Activated B cell treated with CpG ODN at 0.5 μM for 24 hours (primary cell): ENCODE measurements around the gene PTCD3. TPM values are rescaled to one million over a fixed set of nuclear protein-coding genes. Genes with fewer than 3 reads are reported as not detected.

Experiments
- ATAC-seq: fragments of 200-7000 bp; cut with Tn5 transposase; one replicate; pipeline ENCODE4 v1.10.0; 2021; ENCODE audit warnings: low read depth, mild to moderate bottlenecking, moderate library complexity
- CTCF ChIA-PET: fragments of 350-600 bp; sonication (Branson Sonifier 250); formaldehyde crosslinking; loops from one replicate; lab custom pipeline; 2021; ENCODE audit warnings: antibody characterized with exemption; lab: Charles Lee
- POLR2A ChIA-PET: fragments of 350-600 bp; sonication (Branson Sonifier 250); formaldehyde crosslinking; loops from one replicate; lab custom pipeline; 2021; ENCODE audit warnings: antibody characterized with exemption; lab: Charles Lee
- DNase-seq: peaks from one replicate; pipeline ENCODE4 v3.0.0; 2022
- H3K27ac Mint-ChIP-seq: one replicate; pipeline ENCODE4 v1.8.0; 2020; ENCODE audit warnings: mixed read lengths
- H3K27me3 Mint-ChIP-seq: one replicate; pipeline ENCODE4 v1.8.0; 2021; ENCODE audit warnings: mixed read lengths
- H3K36me3 Mint-ChIP-seq: one replicate; pipeline ENCODE4 v1.8.0; 2021; ENCODE audit warnings: low read depth, mixed read lengths
- H3K4me1 Mint-ChIP-seq: one replicate; pipeline ENCODE4 v1.8.0; 2021; ENCODE audit warnings: mixed read lengths
- H3K4me3 Mint-ChIP-seq: one replicate; pipeline ENCODE4 v1.8.0; 2020; ENCODE audit warnings: mild to moderate bottlenecking, mixed read lengths
- H3K9me3 Mint-ChIP-seq: one replicate; pipeline ENCODE4 v1.8.0; 2020; ENCODE audit warnings: mixed read lengths
- CTCF ChIP-seq: fragments of 200-600 bp; IDR thresholded peaks from one replicate; pipeline ENCODE4 v1.8.0; 2022; ENCODE audit warnings: antibody characterized with exemption, mild to moderate bottlenecking
- intact Hi-C: fragments of 100-400 bp; cut with micrococcal nuclease; formaldehyde crosslinking; loops from one replicate; pipeline ENCODE4 v1.15.1; 2024
- total RNA-seq: library from RNA; stranded (reverse); gene quantifications from 2 replicates; pipeline ENCODE4 v1.2.3, GENCODE V29; 2022

Gene PTCD3
- total RNA-seq, 1 donor from 2014 or later = 148 TPM

GRCh38 chr2:86073225-86073624, 32.8 kb upstream of the PTCD3 start:
- Mint-ChIP-seq H3K4me1 (peaks cover 32% of the 10 kb centered on the region), H3K9me3 (no peaks in the 10 kb centered on the region), H3K36me3 (peaks cover 82% of the 10 kb centered on the region), H3K4me3 (no peak overlapping the region), H3K27ac (peak overlapping the region; percentile 61), H3K27me3 (no peaks in the 10 kb centered on the region)
- ChIA-PET CTCF (interaction anchor here (1.2 to 3.0 kb wide), 3 partner anchors 37 to 246 kb away, joined by 3 to 15 read pairs (median 8); no protein-coding TSS in a partner anchor), POLR2A (interaction anchor here (1.6 to 2.4 kb wide), 2 partner anchors 33 to 37 kb away, joined by 9 to 18 read pairs; partner anchors contain the start of genes POLR1A and PTCD3)
- DNase-seq (no peak), ATAC-seq (no peak)
- intact Hi-C loops = no loop called here
- no peak for TF ChIP-seq CTCF

- ATAC-seq (no peak), DNase-seq (no peak)
- intact Hi-C loops = no loop called here
- Mint-ChIP-seq H3K9me3 (no peaks in the 10 kb centered on the region), H3K4me1 (peaks cover 39% of the 10 kb centered on the region), H3K4me3 (no peak overlapping the region), H3K36me3 (peaks cover 80% of the 10 kb centered on the region), H3K27me3 (no peaks in the 10 kb centered on the region), H3K27ac (no peak overlapping the region)
- no peak for TF ChIP-seq CTCF
- ChIA-PET CTCF (interaction anchor here (9.7 kb wide), 1 partner anchor 246 kb away, joined by 236 read pairs; no protein-coding TSS in a partner anchor), POLR2A (no interaction called here)
These were observed 31.8 kb upstream of the PTCD3 start for GRCh38 chr2:86074256-86074655.

- intact Hi-C loops = no loop called here
- ChIA-PET CTCF (interaction anchor here (9.7 kb wide), 1 partner anchor 246 kb away, joined by 236 read pairs; no protein-coding TSS in a partner anchor), POLR2A (interaction anchor here (1.4 kb wide), 1 partner anchor 247 kb away, joined by 3 read pairs; no protein-coding TSS in a partner anchor)
- H3K27me3 Mint-ChIP-seq = no peaks in the 10 kb centered on the region
- H3K36me3 Mint-ChIP-seq = peaks cover 76% of the 10 kb centered on the region
- no peak for TF ChIP-seq CTCF
- ATAC-seq = no peak
- H3K4me3 Mint-ChIP-seq = no peak overlapping the region
- no peaks in the 10 kb centered on the region for H3K9me3 Mint-ChIP-seq
- no peak for DNase-seq
- H3K4me1 Mint-ChIP-seq = peaks cover 44% of the 10 kb centered on the region
- no peak overlapping the region for H3K27ac Mint-ChIP-seq
These were observed 31.2 kb upstream of the PTCD3 start for GRCh38 chr2:86074811-86075210.

GRCh38 chr2:86075886-86076285, 30.1 kb upstream of the PTCD3 start:
- DNase-seq = no peak
- CTCF ChIA-PET = interaction anchor here (0.9 to 9.7 kb wide), 3 partner anchors 30 to 247 kb away, joined by 3 to 236 read pairs (median 76); partner anchors contain the start of genes POLR1A, PTCD3 and ST3GAL5
- POLR2A ChIA-PET = interaction anchor here (0.7 to 1.4 kb wide), 2 partner anchors 124 to 248 kb away, joined by 3 read pairs; no protein-coding TSS in a partner anchor
- Mint-ChIP-seq H3K36me3 (peaks cover 76% of the 10 kb centered on the region), H3K27me3 (no peaks in the 10 kb centered on the region), H3K9me3 (no peaks in the 10 kb centered on the region), H3K4me3 (no peak overlapping the region), H3K27ac (no peak overlapping the region), H3K4me1 (peaks cover 54% of the 10 kb centered on the region)
- TF ChIP-seq CTCF = no peak
- no peak for ATAC-seq
- intact Hi-C loops = no loop called here

GRCh38 chr2:86078774-86079545, 27.1 kb upstream of the PTCD3 start:
- intact Hi-C loops = no loop called here
- no peak overlapping the region for H3K4me3 Mint-ChIP-seq
- ChIA-PET CTCF (interaction anchor here (0.6 to 9.7 kb wide), 16 partner anchors 10 to 350 kb away, joined by 3 to 236 read pairs (median 4); partner anchors contain the start of gene ST3GAL5), POLR2A (interaction anchor here (1.4 to 3.7 kb wide), 2 partner anchors 85 to 250 kb away, joined by 3 to 36 read pairs; no protein-coding TSS in a partner anchor)
- DNase-seq (no peak), ATAC-seq (peak; percentile 37)
- H3K36me3 Mint-ChIP-seq = peaks cover 76% of the 10 kb centered on the region
- H3K4me1 Mint-ChIP-seq = peaks cover 35% of the 10 kb centered on the region
- H3K9me3 Mint-ChIP-seq = no peaks in the 10 kb centered on the region
- peak overlapping the region; percentile 59 for H3K27ac Mint-ChIP-seq
- no peaks in the 10 kb centered on the region for H3K27me3 Mint-ChIP-seq
- no peak for TF ChIP-seq CTCF
